ENCODE measurements around the gene PAK6. TPM values are rescaled to one million over a fixed set of nuclear protein-coding genes. Genes with fewer than 3 reads are reported as not detected.

Gene PAK6
- total RNA-seq, 2 donors from 2014 or later: 4.9 to 10.4 TPM

DNA sequence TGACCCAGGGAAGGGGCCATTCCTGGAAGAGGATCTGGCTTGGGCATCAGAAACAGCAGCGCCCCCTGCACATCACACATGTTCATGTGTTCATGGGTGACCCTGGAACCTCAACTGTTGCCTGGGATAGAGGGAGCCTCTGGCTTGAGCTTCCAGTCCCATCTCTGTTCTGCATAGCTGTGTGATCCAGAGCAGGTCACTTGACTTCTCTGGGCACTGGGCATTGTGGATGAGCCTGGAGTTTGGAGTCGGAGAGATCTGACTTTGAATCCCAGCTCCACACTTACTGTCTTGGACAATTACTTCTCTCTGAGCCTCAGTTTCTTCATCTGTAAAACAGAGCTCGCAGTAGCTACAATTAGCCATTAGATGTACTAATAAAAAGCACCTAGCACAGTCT, 15.6 kb downstream of the PAK6 start:
- TF ChIP-seq, protein P1, sequence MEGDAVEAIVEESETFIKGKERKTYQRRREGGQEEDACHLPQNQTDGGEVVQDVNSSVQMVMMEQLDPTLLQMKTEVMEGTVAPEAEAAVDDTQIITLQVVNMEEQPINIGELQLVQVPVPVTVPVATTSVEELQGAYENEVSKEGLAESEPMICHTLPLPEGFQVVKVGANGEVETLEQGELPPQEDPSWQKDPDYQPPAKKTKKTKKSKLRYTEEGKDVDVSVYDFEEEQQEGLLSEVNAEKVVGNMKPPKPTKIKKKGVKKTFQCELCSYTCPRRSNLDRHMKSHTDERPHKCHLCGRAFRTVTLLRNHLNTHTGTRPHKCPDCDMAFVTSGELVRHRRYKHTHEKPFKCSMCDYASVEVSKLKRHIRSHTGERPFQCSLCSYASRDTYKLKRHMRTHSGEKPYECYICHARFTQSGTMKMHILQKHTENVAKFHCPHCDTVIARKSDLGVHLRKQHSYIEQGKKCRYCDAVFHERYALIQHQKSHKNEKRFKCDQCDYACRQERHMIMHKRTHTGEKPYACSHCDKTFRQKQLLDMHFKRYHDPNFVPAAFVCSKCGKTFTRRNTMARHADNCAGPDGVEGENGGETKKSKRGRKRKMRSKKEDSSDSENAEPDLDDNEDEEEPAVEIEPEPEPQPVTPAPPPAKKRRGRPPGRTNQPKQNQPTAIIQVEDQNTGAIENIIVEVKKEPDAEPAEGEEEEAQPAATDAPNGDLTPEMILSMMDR (IDR thresholded peaks at IDR 0.05): no peak
- H3K27ac ChIP-seq: no peak overlapping the region
- DNase-seq: no peak
- no peak overlapping the region for H3K9ac ChIP-seq (ENCODE audit: low read depth in 2 of 2, low read length in 2 of 2)
- H3K4me1 ChIP-seq: no peaks in the 10 kb centered on the region
- peaks cover 20% of the 10 kb centered on the region for H3K27me3 ChIP-seq
- no peak overlapping the region for H3K4me3 ChIP-seq
- no peaks in the 10 kb centered on the region for H3K9me3 ChIP-seq
- intact Hi-C loops (cut with DNase I): no loop called here
- no peaks in the 10 kb centered on the region for H3K36me3 ChIP-seq

- no peaks in the 10 kb centered on the region for H3K4me1 ChIP-seq
- no peak for DNase-seq
- peaks cover 20% of the 10 kb centered on the region for H3K27me3 ChIP-seq
- no peaks in the 10 kb centered on the region for H3K9me3 ChIP-seq
- no peak overlapping the region for H3K9ac ChIP-seq (ENCODE audit: low read depth in 2 of 2, low read length in 2 of 2)
- no peak overlapping the region for H3K4me3 ChIP-seq
- TF ChIP-seq, protein P1 (IDR thresholded peaks at IDR 0.05): no peak
- intact Hi-C loops (cut with DNase I): no loop called here
- no peaks in the 10 kb centered on the region for H3K36me3 ChIP-seq
- H3K27ac ChIP-seq: no peak overlapping the region
Observed at GRCh38 chr15:40255033-40255432, 16.2 kb downstream of the PAK6 start.

- Histone ChIP-seq H3K9me3 (no peaks in the 10 kb centered on the region), H3K4me1 (no peaks in the 10 kb centered on the region), H3K27me3 (peaks cover 19% of the 10 kb centered on the region), H3K9ac (ENCODE audit: low read depth in 2 of 2, low read length in 2 of 2) (no peak overlapping the region), H3K4me3 (no peak overlapping the region), H3K36me3 (no peaks in the 10 kb centered on the region), H3K27ac (no peak overlapping the region)
- TF ChIP-seq, protein P1 (IDR thresholded peaks at IDR 0.05): no peak
- intact Hi-C loops (cut with DNase I): no loop called here
- DNase-seq: no peak
Observed at GRCh38 chr15:40256638-40257235, 17.9 kb downstream of the PAK6 start.

GRCh38 chr15:40257656-40258450, 19.0 kb downstream of the PAK6 start:
- TF ChIP-seq, protein P1 (IDR thresholded peaks at IDR 0.05): no peak
- Histone ChIP-seq H3K27ac (no peak overlapping the region), H3K4me1 (no peaks in the 10 kb centered on the region), H3K4me3 (no peak overlapping the region), H3K9me3 (no peaks in the 10 kb centered on the region), H3K9ac (ENCODE audit: low read depth in 2 of 2, low read length in 2 of 2) (no peak overlapping the region), H3K36me3 (no peaks in the 10 kb centered on the region), H3K27me3 (peaks cover 8% of the 10 kb centered on the region)
- no peak for DNase-seq
- intact Hi-C loops (cut with DNase I): no loop called here

DNA sequence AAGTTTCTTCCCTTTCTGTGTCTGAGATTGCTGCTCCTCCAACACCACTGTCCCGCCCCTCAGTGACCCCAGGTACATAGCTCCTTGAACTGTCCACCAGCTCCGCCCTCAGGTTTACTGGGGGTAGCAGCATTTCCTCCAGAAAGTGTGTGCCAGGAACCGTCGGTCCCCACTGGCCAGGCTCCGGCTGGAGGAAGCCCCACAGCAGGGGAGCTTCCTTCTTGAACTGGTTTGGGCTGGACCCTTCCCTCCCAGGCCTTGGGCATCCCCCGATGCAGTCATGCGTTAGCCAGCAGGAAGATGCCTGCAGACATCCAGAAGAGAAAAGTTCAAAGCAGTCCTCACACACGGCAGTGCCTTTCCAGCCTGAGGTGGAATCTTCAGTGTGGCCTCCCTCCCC, 19.7 kb downstream of the PAK6 start:
- TF ChIP-seq, protein P1 (IDR thresholded peaks at IDR 0.05): no peak
- no peak overlapping the region for H3K9ac ChIP-seq (ENCODE audit: low read depth in 2 of 2, low read length in 2 of 2)
- intact Hi-C loops (cut with DNase I): no loop called here
- H3K36me3 ChIP-seq: no peaks in the 10 kb centered on the region
- DNase-seq: no peak
- no peak overlapping the region for H3K4me3 ChIP-seq
- H3K27ac ChIP-seq: no peak overlapping the region
- H3K9me3 ChIP-seq: no peaks in the 10 kb centered on the region
- no peaks in the 10 kb centered on the region for H3K4me1 ChIP-seq
- H3K27me3 ChIP-seq: peaks cover 1% of the 10 kb centered on the region

Measured in colonic mucosa (tissue), 4 donors.